Measurements from ENCODE around the gene ELOVL3.
"Not testable (repeated sequence)": the region's sequence is repeated elsewhere in the genome, so short reads cannot be mapped to it uniquely, and the experiment has no call there.

ELOVL3 gene, protein sequence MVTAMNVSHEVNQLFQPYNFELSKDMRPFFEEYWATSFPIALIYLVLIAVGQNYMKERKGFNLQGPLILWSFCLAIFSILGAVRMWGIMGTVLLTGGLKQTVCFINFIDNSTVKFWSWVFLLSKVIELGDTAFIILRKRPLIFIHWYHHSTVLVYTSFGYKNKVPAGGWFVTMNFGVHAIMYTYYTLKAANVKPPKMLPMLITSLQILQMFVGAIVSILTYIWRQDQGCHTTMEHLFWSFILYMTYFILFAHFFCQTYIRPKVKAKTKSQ

DNA sequence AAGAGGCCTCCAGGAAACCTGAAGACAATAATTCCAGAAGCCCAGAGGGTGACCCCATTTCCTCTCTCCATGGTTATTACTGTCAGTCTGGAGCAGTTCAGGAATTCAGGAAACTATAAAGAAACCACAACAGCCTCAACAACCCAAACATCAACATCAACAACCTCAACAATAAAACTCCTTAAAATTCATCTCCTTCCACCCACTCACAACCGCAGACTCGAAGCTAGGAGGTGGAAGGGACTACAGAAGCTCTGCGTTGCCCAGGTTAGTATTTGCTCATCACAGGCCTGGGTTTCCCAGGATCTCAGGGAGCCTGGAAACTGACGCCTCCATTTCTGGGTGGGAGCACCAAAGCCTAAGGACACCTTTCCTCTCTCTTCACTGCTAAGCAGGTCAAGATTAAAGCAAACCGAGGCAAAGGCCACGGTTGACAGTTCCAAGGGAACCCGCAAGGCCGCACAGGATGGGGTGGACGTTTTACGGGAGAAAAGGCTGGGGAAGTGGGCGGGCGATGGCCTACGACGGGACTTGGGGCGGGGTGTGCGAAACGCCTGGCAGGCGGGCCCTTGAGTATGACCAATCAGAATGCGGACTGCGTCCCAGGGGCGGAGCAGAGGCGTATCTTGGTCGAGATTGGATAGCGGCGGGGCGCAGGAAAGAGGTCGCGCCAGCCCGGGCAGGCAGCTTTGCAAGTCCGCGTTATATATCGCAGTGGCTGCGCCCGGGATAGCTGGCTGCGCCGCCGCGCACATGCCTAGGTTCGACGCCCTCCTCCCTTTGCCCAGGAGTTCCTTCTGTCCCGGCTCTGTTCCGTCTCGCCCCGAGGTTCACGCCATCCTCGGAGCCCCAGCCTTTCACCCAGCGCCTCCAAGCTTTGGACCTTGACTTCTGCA lies at the start of gene ELOVL3:
ELOVL3 (plus strand) TSS at position 654 of the 896 bp plus-strand sequence. CDS start 250 bp downstream, outside the sequence.
- Histone ChIP-seq H3K27me3 (ENCODE audit: control insufficient read depth, insufficient read depth, low read length) (peaks cover 36% of the 10 kb centered on the region), H3K36me3 (ENCODE audit: control insufficient read depth, insufficient read depth, low read length) (no peaks in the 10 kb centered on the region), H3K4me1 (ENCODE audit: control insufficient read depth, insufficient read depth, low read length) (peaks cover 24% of the 10 kb centered on the region), H3K9ac (ENCODE audit: low read length) (peak within 1 kb of the TSS; percentile 64), H3K9me3 (ENCODE audit: control insufficient read depth, low read length) (no peaks in the 10 kb centered on the region), H3K4me3 (ENCODE audit: low read length) (peak within 1 kb of the TSS; percentile 28)

DNA sequence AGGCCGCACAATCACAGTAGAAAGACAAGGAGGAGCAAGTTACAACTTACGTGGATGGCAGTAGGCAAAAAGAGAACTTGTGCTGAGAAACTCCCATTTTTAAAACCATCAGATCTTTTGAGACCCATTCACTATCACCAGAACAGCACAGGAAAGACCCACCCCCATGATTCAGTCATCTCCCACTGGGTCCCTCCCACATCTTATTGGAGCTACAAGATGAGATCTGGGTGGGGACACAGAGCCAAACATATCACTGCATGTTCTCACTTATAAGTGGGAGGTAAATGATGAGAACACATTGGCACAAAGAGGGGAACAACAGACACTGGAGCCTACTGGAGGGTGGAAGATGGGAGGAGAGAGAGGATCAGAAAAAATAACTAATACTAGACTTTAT lies 41.5 kb upstream of the ELOVL3 start:
- Histone ChIP-seq H3K9me3 (ENCODE audit: control insufficient read depth, low read length) (no peaks in the 10 kb centered on the region), H3K4me1 (ENCODE audit: control insufficient read depth, insufficient read depth, low read length) (no peaks in the 10 kb centered on the region), H3K27me3 (ENCODE audit: control insufficient read depth, insufficient read depth, low read length) (no peaks in the 10 kb centered on the region), H3K36me3 (ENCODE audit: control insufficient read depth, insufficient read depth, low read length) (no peaks in the 10 kb centered on the region), H3K9ac (ENCODE audit: low read length) (no peak overlapping the region), H3K4me3 (ENCODE audit: low read length) (no peak overlapping the region)

- Histone ChIP-seq H3K27me3 (ENCODE audit: control insufficient read depth, insufficient read depth, low read length) (no peaks in the 10 kb centered on the region), H3K4me1 (ENCODE audit: control insufficient read depth, insufficient read depth, low read length) (no peaks in the 10 kb centered on the region), H3K9ac (ENCODE audit: low read length) (no peak overlapping the region), H3K36me3 (ENCODE audit: control insufficient read depth, insufficient read depth, low read length) (no peaks in the 10 kb centered on the region), H3K4me3 (ENCODE audit: low read length) (no peak overlapping the region), H3K9me3 (ENCODE audit: control insufficient read depth, low read length) (no peaks in the 10 kb centered on the region)
Measured at GRCh38 chr10:102185272-102185671, 40.8 kb upstream of the ELOVL3 start.

DNA sequence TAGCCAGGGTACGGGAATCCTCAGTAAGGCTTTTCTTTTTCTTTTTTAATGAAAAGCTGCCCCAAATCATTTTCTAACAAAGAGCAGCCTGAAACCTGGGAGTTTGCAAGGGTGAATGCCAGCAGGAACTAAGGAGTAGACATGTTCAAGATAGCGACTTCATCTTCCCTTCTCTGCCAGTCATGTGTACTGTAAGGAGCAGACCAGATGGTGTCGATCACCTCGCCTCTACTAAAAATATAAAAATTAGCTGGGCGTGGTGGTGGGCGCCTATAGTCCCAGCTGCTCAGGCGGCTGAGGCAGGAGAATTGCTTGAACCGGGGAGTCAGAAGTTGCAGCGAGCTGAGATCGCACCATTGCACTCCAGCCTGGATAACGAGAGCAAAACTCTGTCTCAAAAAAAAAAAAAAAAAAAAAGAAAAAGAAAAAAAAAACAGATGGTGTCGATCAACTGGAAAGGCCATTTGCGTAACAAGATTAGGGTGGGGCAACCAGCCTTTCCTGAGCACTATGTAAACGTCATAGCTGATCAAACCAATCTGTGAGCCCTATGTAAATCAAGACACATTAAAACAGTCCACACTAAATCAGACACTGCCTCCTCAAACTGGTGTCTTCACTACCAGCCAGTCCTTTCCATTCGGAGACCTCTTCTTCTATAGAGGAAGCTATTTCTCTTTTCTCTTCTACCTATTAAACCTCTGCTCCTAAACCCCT lies 40.1 kb upstream of the ELOVL3 start:
- H3K36me3 ChIP-seq (ENCODE audit: control insufficient read depth, insufficient read depth, low read length): no peaks in the 10 kb centered on the region
- H3K9me3 ChIP-seq (ENCODE audit: control insufficient read depth, low read length): no peaks in the 10 kb centered on the region
- no peak overlapping the region for H3K4me3 ChIP-seq (ENCODE audit: low read length)
- H3K27me3 ChIP-seq (ENCODE audit: control insufficient read depth, insufficient read depth, low read length): no peaks in the 10 kb centered on the region
- H3K9ac ChIP-seq (ENCODE audit: low read length): no peak overlapping the region
- no peaks in the 10 kb centered on the region for H3K4me1 ChIP-seq (ENCODE audit: control insufficient read depth, insufficient read depth, low read length)

DNA sequence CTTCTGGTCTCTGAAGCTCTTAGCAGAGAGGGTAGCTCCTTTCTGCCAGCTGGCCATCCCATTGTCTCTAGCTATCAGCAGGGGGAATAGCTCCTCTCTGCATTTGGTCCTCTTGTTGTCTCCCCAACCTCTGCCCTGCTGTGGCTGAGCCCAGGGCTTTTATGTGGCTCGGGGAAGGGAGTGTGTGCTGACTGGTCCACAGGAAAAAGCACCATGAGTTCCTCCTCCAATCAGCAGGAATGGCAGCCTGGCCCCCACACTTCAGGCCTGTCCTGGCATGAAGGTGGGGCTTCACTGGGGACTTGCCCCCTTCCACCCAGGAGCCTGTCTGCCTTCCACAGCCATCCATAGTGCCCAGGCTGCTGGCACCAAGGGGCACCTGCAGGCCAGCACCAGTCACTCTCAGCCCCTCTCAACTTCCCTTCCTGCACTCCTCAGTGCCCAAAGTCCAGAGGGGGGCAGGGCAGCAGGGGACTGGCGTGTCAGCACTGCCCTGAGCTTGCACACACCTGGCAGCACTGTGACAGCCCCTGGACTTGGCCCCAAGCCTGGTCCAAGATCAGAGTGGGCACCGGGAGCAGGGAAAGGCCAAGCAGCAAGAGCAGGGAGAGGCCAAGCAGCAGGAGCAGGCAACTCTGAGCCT lies 37.7 kb upstream of the ELOVL3 start:
- H3K9me3 ChIP-seq (ENCODE audit: control insufficient read depth, low read length): no peaks in the 10 kb centered on the region
- H3K9ac ChIP-seq (ENCODE audit: low read length): no peak overlapping the region
- no peaks in the 10 kb centered on the region for H3K27me3 ChIP-seq (ENCODE audit: control insufficient read depth, insufficient read depth, low read length)
- H3K36me3 ChIP-seq (ENCODE audit: control insufficient read depth, insufficient read depth, low read length): no peaks in the 10 kb centered on the region
- no peaks in the 10 kb centered on the region for H3K4me1 ChIP-seq (ENCODE audit: control insufficient read depth, insufficient read depth, low read length)
- H3K4me3 ChIP-seq (ENCODE audit: low read length): no peak overlapping the region

DNA sequence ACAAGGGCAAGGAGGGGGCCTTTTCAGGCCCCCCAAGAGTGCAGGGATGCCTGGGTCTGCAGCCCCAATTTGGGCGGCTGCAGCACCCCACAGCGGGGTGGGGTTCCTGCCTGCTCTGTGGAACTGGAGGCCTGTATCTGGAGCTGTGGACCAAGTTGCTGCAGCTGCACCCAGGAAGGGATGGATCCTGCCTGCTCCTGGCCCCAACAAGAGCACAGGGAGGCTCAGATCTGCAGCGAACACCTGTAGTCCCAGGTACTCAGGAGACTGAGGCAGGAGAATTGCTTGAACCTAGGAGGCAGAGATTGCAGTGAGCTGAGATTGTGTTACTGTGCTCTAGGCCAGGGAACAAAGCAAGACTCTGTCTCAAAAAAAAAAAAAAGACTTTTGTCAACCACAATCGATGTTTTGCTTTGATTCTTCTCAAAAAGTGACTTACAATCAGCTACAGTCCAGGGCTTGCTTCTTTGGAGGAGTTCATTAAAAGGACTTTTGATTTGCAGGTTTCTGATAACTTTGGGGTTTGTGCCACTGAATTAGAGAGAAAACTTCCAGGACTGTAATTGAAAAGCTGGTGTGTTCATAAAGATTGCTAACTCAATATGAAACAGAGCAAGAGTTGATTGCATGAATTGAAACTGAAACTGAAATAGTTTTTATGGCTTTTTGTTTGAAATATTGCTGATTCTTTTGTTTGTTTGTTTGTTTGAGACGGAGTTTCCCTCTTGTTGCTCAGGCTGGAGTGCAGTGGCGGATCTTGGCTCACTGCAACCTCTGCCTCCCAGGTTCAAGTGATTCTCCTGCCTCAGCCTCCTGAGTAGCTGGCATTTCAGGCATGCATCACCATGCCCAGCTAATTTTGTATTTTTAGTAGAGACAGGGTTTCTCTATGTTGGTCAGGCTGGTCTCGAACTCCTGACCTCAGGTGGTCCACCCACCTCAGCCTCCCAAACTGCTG lies 36.9 kb upstream of the ELOVL3 start:
- not testable (repeated sequence) for H3K36me3 ChIP-seq (ENCODE audit: control insufficient read depth, insufficient read depth, low read length); H3K4me3 ChIP-seq (ENCODE audit: low read length); H3K4me1 ChIP-seq (ENCODE audit: control insufficient read depth, insufficient read depth, low read length); H3K9me3 ChIP-seq (ENCODE audit: control insufficient read depth, low read length); H3K27me3 ChIP-seq (ENCODE audit: control insufficient read depth, insufficient read depth, low read length); H3K9ac ChIP-seq (ENCODE audit: low read length)

DNA sequence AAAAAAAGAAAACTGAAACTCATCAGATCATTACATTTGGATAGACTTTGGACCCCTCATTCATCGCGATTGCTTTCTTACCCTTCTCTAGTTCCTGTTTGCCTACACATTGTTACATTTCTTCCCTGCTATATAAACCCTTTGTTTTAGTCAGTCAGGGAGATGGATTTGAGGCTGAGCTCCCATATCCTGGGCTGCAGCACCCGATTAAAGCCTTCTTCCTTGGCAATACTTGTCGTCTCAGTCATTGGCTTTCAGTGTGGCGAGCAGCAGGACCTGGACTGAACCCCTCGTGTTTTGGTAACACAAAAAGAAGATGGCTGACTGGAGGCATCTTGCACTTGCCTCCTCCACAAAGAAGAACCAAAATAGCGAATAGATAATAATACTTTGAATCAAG lies 34.1 kb upstream of the ELOVL3 start:
- Histone ChIP-seq H3K9ac (ENCODE audit: low read length) (no peak overlapping the region), H3K4me3 (ENCODE audit: low read length) (no peak overlapping the region)

GRCh38 chr10:102195296-102195870 lies 30.7 kb upstream of the ELOVL3 start:
- H3K4me3 ChIP-seq (ENCODE audit: low read length): no peak overlapping the region

More for the DNA sequence above, 34.1 kb upstream of the ELOVL3 start:
- Histone ChIP-seq H3K36me3 (ENCODE audit: control insufficient read depth, insufficient read depth, low read length) (no peaks in the 10 kb centered on the region), H3K9me3 (ENCODE audit: control insufficient read depth, low read length) (no peaks in the 10 kb centered on the region), H3K4me1 (ENCODE audit: control insufficient read depth, insufficient read depth, low read length) (no peaks in the 10 kb centered on the region), H3K27me3 (ENCODE audit: control insufficient read depth, insufficient read depth, low read length) (no peaks in the 10 kb centered on the region)

GRCh38 chr10:102196893-102197292 lies 29.2 kb upstream of the ELOVL3 start:
- Histone ChIP-seq H3K27me3 (ENCODE audit: control insufficient read depth, insufficient read depth, low read length) (no peaks in the 10 kb centered on the region), H3K9me3 (ENCODE audit: control insufficient read depth, low read length) (no peaks in the 10 kb centered on the region), H3K36me3 (ENCODE audit: control insufficient read depth, insufficient read depth, low read length) (no peaks in the 10 kb centered on the region)

More at GRCh38 chr10:102195296-102195870, 30.7 kb upstream of the ELOVL3 start:
- Histone ChIP-seq H3K27me3 (ENCODE audit: control insufficient read depth, insufficient read depth, low read length) (no peaks in the 10 kb centered on the region), H3K4me1 (ENCODE audit: control insufficient read depth, insufficient read depth, low read length) (no peaks in the 10 kb centered on the region), H3K36me3 (ENCODE audit: control insufficient read depth, insufficient read depth, low read length) (no peaks in the 10 kb centered on the region), H3K9me3 (ENCODE audit: control insufficient read depth, low read length) (no peaks in the 10 kb centered on the region), H3K9ac (ENCODE audit: low read length) (no peak overlapping the region)

DNA sequence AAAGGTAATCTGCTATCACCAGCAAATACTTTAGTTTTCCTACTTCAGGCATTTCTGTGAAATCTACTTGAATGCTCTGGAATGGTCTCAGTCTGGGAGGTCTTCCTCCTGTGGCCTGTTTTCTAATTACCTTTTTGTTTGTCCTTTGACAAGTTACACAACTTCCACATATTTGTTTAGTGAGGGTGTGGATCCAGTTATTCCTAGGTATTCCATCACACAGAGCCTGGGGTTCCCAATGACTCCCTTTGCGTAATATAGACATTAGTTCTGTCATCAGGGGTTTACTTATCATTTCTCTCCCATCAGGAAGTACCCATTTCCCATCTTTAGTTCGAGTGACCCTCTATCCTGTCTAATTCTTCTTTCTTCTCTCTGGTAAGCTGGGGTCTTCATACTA lies 28.1 kb upstream of the ELOVL3 start:
- H3K9me3 ChIP-seq (ENCODE audit: control insufficient read depth, low read length): no peaks in the 10 kb centered on the region
- no peak overlapping the region for H3K9ac ChIP-seq (ENCODE audit: low read length)
- no peaks in the 10 kb centered on the region for H3K27me3 ChIP-seq (ENCODE audit: control insufficient read depth, insufficient read depth, low read length)
- no peak overlapping the region for H3K4me3 ChIP-seq (ENCODE audit: low read length)
- H3K4me1 ChIP-seq (ENCODE audit: control insufficient read depth, insufficient read depth, low read length): no peaks in the 10 kb centered on the region
- no peaks in the 10 kb centered on the region for H3K36me3 ChIP-seq (ENCODE audit: control insufficient read depth, insufficient read depth, low read length)

More at GRCh38 chr10:102196893-102197292, 29.2 kb upstream of the ELOVL3 start:
- Histone ChIP-seq H3K4me1 (ENCODE audit: control insufficient read depth, insufficient read depth, low read length) (no peaks in the 10 kb centered on the region), H3K9ac (ENCODE audit: low read length) (no peak overlapping the region), H3K4me3 (ENCODE audit: low read length) (no peak overlapping the region)

Measured in mucosa of stomach (tissue), 1 donor.